GM18909 (cell line): ENCODE measurements around the gene B4GALNT3.

Source experiments
- ATAC-seq: cut with Tn5 transposase; IDR thresholded peaks from one replicate; pipeline ENCODE4 v1.9.1; 2021; ENCODE audit warnings: mild to moderate bottlenecking; ENCODE audit not compliant: unreplicated experiment, poor library complexity

B4GALNT3 gene

GRCh38 chr12:535396-535795 lies 75.7 kb downstream of the B4GALNT3 start:
- ATAC-seq: no peak

GRCh38 chr12:536751-537245 lies 77.1 kb downstream of the B4GALNT3 start:
- ATAC-seq: no peak

GRCh38 chr12:537772-538171 lies 78.0 kb downstream of the B4GALNT3 start:
- ATAC-seq: no peak

- no peak for ATAC-seq
Measured at GRCh38 chr12:538731-539539, 79.2 kb downstream of the B4GALNT3 start.

GRCh38 chr12:539540-540310 lies 80.0 kb downstream of the B4GALNT3 start:
- no peak for ATAC-seq

- ATAC-seq: no peak
Measured at GRCh38 chr12:541676-542324, 82.1 kb downstream of the B4GALNT3 start.

GRCh38 chr12:542395-543113 lies 82.8 kb downstream of the B4GALNT3 start:
- ATAC-seq: no peak

- ATAC-seq: no peak
Measured at GRCh38 chr12:543114-543451, 83.3 kb downstream of the B4GALNT3 start.

GRCh38 chr12:544142-544541 lies 84.4 kb downstream of the B4GALNT3 start:
- ATAC-seq: no peak

- ATAC-seq: no peak
Measured at GRCh38 chr12:544941-545635, 85.3 kb downstream of the B4GALNT3 start.

- ATAC-seq: no peak
Measured at GRCh38 chr12:545835-546234, 86.1 kb downstream of the B4GALNT3 start.

- no peak for ATAC-seq
Measured at GRCh38 chr12:546265-546919, 86.7 kb downstream of the B4GALNT3 start.

GRCh38 chr12:546920-547845 lies 87.4 kb downstream of the B4GALNT3 start:
- ATAC-seq: no peak

GRCh38 chr12:547883-548470 lies 88.2 kb downstream of the B4GALNT3 start:
- no peak for ATAC-seq

- ATAC-seq: no peak
Measured at GRCh38 chr12:549476-550082, 89.8 kb downstream of the B4GALNT3 start.

- ATAC-seq: no peak
Measured at GRCh38 chr12:550473-551260, 90.9 kb downstream of the B4GALNT3 start.

- no peak for ATAC-seq
Measured at GRCh38 chr12:552466-552865, 92.7 kb downstream of the B4GALNT3 start.
